ENCODE results near the gene MEOX1.

DNA sequence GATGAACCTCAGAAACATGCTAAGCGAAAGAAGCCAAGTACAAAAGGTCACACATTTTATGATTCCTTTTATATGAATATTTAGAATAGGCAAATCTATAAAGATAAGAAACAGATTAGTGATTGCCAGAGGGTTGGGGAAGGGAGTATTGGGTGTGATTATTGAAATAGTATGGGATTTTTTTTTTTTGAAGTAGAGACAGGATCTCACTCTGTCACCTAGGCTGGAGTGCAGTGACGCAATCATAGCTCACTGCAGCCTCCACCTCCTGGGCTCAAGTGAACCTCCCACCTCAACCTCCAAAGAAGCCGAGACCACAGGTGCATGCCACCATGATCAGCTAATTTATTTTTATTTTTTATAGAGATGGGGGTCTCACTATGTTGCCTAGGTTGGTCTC lies 35.7 kb downstream of the MEOX1 start:
- TF ChIP-seq POLR2A (IDR thresholded peaks at IDR 0.05; ENCODE audit: low read length), result no peak
- no peak for TF ChIP-seq GATA1 (IDR thresholded peaks at IDR 0.05; ENCODE audit: low read depth, low read length)

All from erythroblast (primary cell).